IMR-90 (cell line): ENCODE results near the gene HHLA2. TPM values are rescaled to one million over a fixed set of nuclear protein-coding genes. Genes with fewer than 3 reads are reported as not detected.

Experiments used
- ATAC-seq: fragments of 200-7000 bp; cut with Tn5 transposase; 2 replicates; pipeline ENCODE4 v1.9.1; 2020; ENCODE audit warnings: low read depth, mild to moderate bottlenecking, moderate library complexity
- BruUV-seq: library from RNA; stranded (reverse); fragments of 400-500 nt; replicated peaks from 2 replicates; lab custom pipeline; 2021; lab: Mats Ljungman, UMichigan
- CTCF ChIA-PET: fragments of 300-600 bp; formaldehyde crosslinking; extraction: SDS; loops from one replicate; lab custom pipeline; 2021; ENCODE audit warnings: antibody characterized with exemption; lab: Yijun Ruan, JAX
- POLR2A ChIA-PET: fragments of 300-600 bp; sonication (Branson Sonifier 250); formaldehyde crosslinking; loops from one replicate; lab custom pipeline; 2022; ENCODE audit warnings: antibody characterized with exemption; ENCODE audit not compliant: unreplicated experiment; lab: Charles Lee
- DNase-seq: peaks from one replicate; pipeline ENCODE4 v3.0.0; 2013
- H2AFZ ChIP-seq: replicated peaks from 2 replicates; pipeline ENCODE3; 2013; ENCODE audit warnings: low read length, mild to moderate bottlenecking; ENCODE audit not compliant: poor library complexity
- H2AK5ac ChIP-seq: 2 replicates; pipeline ENCODE4 v1.6.1; 2013; ENCODE audit warnings: low read depth, low read length, inconsistent platforms
- H2AK9ac ChIP-seq: replicated peaks from 2 replicates; pipeline ENCODE3; 2013; ENCODE audit warnings: mild to moderate bottlenecking, low read depth, low read length, moderate library complexity; ENCODE audit not compliant: poor library complexity
- H2BK120ac ChIP-seq: 2 replicates; pipeline ENCODE4 v1.6.1; 2013; ENCODE audit warnings: low read depth, low read length, inconsistent platforms
- H2BK15ac ChIP-seq: 3 replicates; pipeline ENCODE4 v1.6.1; 2013; ENCODE audit warnings: low read depth, low read length, inconsistent platforms
- H2BK20ac ChIP-seq: 2 replicates; pipeline ENCODE4 v1.6.1; 2013; ENCODE audit warnings: low read depth, mild to moderate bottlenecking, inconsistent platforms, low read length, moderate library complexity
- H2BK5ac ChIP-seq: 2 replicates; pipeline ENCODE4 v1.6.1; 2013; ENCODE audit warnings: mild to moderate bottlenecking, low read depth, low read length, inconsistent platforms; ENCODE audit not compliant: poor library complexity, severe bottlenecking
- H3K14ac ChIP-seq: replicated peaks from 2 replicates; pipeline ENCODE4 v1.6.1; 2013; ENCODE audit warnings: low read depth, low read length, inconsistent platforms
- H3K18ac ChIP-seq: 2 replicates; pipeline ENCODE4 v1.6.1; 2013; ENCODE audit warnings: low read depth, low read length, control low read depth
- H3K23ac ChIP-seq: 2 replicates; pipeline ENCODE4 v1.6.1; 2013; ENCODE audit warnings: low read depth, low read length, inconsistent platforms
- H3K27ac ChIP-seq: 2 replicates; pipeline ENCODE4 v1.5.1; 2013; ENCODE audit warnings: mild to moderate bottlenecking, control low read depth, low read length; ENCODE audit not compliant: insufficient read depth
- H3K27me3 ChIP-seq: 2 replicates; pipeline ENCODE4 v1.6.1; 2013; ENCODE audit warnings: low read length; ENCODE audit not compliant: control insufficient read depth, insufficient read depth
- H3K36me3 ChIP-seq: 2 replicates; pipeline ENCODE4 v1.6.1; 2013; ENCODE audit warnings: low read length, mixed read lengths; ENCODE audit not compliant: control insufficient read depth, insufficient read depth
- H3K4ac ChIP-seq: 2 replicates; pipeline ENCODE4 v1.6.1; 2013; ENCODE audit warnings: low read depth, low read length, inconsistent platforms
- H3K4me1 ChIP-seq: 2 replicates; pipeline ENCODE4 v1.6.1; 2013; ENCODE audit warnings: low read length, mixed read lengths; ENCODE audit not compliant: control insufficient read depth, insufficient read depth
- H3K4me2 ChIP-seq: 2 replicates; pipeline ENCODE4 v1.6.1; 2013; ENCODE audit warnings: low read depth, mild to moderate bottlenecking, control low read depth, low read length, moderate library complexity
- H3K4me3 ChIP-seq: 2 replicates; pipeline ENCODE4 v1.5.1; 2013; ENCODE audit warnings: low read depth, mild to moderate bottlenecking, control low read depth, low read length, moderate library complexity; ENCODE audit not compliant: insufficient read depth
- H3K56ac ChIP-seq: 2 replicates; pipeline ENCODE4 v1.6.1; 2013; ENCODE audit warnings: low read length, inconsistent platforms; ENCODE audit not compliant: insufficient read depth; ENCODE audit errors: extremely low read depth
- H3K79me1 ChIP-seq, 2 experiments: 2 replicates each; pipeline ENCODE4 v1.6.1; 2013; ENCODE audit warnings: low read length in 2 of 2, inconsistent platforms in 1 of 2, low read depth in 1 of 2
- H3K9ac ChIP-seq: 2 replicates; pipeline ENCODE4 v1.6.1; 2013; ENCODE audit warnings: low read depth, low read length, control low read depth
- H3K9me1 ChIP-seq: 2 replicates; pipeline ENCODE4 v1.6.1; 2013; ENCODE audit warnings: low read length, inconsistent platforms; ENCODE audit not compliant: insufficient read depth
- H3K9me3 ChIP-seq: 2 replicates; pipeline ENCODE4 v1.6.1; 2013; ENCODE audit warnings: low read length; ENCODE audit not compliant: control insufficient read depth, insufficient read depth
- H4K20me1 ChIP-seq: 2 replicates; pipeline ENCODE4 v1.6.1; 2013; ENCODE audit warnings: low read length, inconsistent platforms; ENCODE audit not compliant: insufficient read depth
- H4K5ac ChIP-seq: 2 replicates; pipeline ENCODE4 v1.6.1; 2013; ENCODE audit warnings: mild to moderate bottlenecking, low read depth, low read length, control low read depth
- H4K8ac ChIP-seq, 2 experiments: 2 replicates each; pipeline ENCODE4 v1.6.1; 2013; ENCODE audit warnings: low read depth in 2 of 2, low read length in 2 of 2, control low read depth in 1 of 2, inconsistent platforms in 1 of 2
- H4K91ac ChIP-seq: 2 replicates; pipeline ENCODE4 v1.6.1; 2013; ENCODE audit warnings: low read depth, low read length, inconsistent platforms; ENCODE audit not compliant: insufficient read depth
- CHD1 ChIP-seq: IDR thresholded peaks from 2 replicates; pipeline ENCODE4 v1.6.1; 2012; ENCODE audit warnings: low read depth, low read length, improper control_type of control experiment
- FOS ChIP-seq: fragments of 150-350 bp; IDR thresholded peaks from 2 replicates; pipeline ENCODE4 v1.6.1; 2016; ENCODE audit warnings: low read depth, low read length
- RAD21 ChIP-seq: IDR thresholded peaks from 2 replicates; pipeline ENCODE4 v1.6.1; 2012; ENCODE audit warnings: low read length, improper control_type of control experiment
- RCOR1 ChIP-seq: IDR thresholded peaks from 2 replicates; pipeline ENCODE4 v1.6.1; 2012; ENCODE audit warnings: mild to moderate bottlenecking, low read length, improper control_type of control experiment; ENCODE audit not compliant: insufficient replicate concordance
- SMC3 ChIP-seq: fragments of 150-350 bp; IDR thresholded peaks from 2 replicates; pipeline ENCODE4 v1.6.1; 2016; ENCODE audit warnings: low read depth, mild to moderate bottlenecking, antibody characterized with exemption, low read length, moderate library complexity
- WGBS, 2 experiments: methylation state at CpG; one replicate each; pipeline versions ENCODE4 v1.1.5 to v1.1.7; 2013; ENCODE audit warnings: missing lambda C conversion rate in 2 of 2; ENCODE audit not compliant: insufficient read length in 1 of 2; ENCODE audit errors: extremely low coverage in 2 of 2; 5-methylcytosine and 5-hydroxymethylcytosine counted together
- dilution Hi-C: fragments of 300-500 bp; cut with HindIII; formaldehyde crosslinking; loops from one replicate; pipeline ENCODE4 v1.14.3; 2018; ENCODE audit warnings: low sequenced_read_pairs; ENCODE audit not compliant: unreplicated experiment
- in situ Hi-C: fragments of 300-500 bp; cut with MboI; formaldehyde crosslinking; loops from 3 replicates; pipeline ENCODE4 v1.14.3; 2019; ENCODE audit warnings: low sequenced_read_pairs, inconsistent platforms, mixed read lengths
- intact Hi-C: fragments of 100-400 bp; cut with micrococcal nuclease; formaldehyde crosslinking; loops from 2 replicates; pipeline ENCODE4 v1.10.0; 2022
- polyA plus RNA-seq, 3 experiments: library from polyadenylated mRNA; depleted of rRNA; stranded (reverse); fragments of >200 nt; gene quantifications; 2 replicates each; pipeline ENCODE4 v1.2.3, GENCODE V29; 2012; ENCODE audit warnings: low replicate concordance in 1 of 3
- total RNA-seq: library from RNA; depleted of rRNA; stranded (reverse); fragments of >200 nt; gene quantifications from 2 replicates; pipeline ENCODE4 v1.2.3, GENCODE V29; 2012

The HHLA2 gene
- total and polyA plus RNA-seq, 2 of the 4 experiments (the other 2 are of a cell fraction), result not detected

GRCh38 chr3:108415661-108416060 is 119.3 kb downstream of the HHLA2 start:
- Histone ChIP-seq H3K56ac (no peak overlapping the region), H3K23ac (no peak overlapping the region), H3K79me1 (no peaks in the 10 kb centered on the region), H2AFZ (peak overlapping the region; percentile 77), H3K4me2 (no peak overlapping the region), H4K8ac (no peak overlapping the region), H3K27ac (no peak overlapping the region), H2BK20ac (no peak overlapping the region), H3K4me1 (peaks cover 1% of the 10 kb centered on the region; the same call in 1 of the 2 replicates), H3K4me3 (no peak overlapping the region), H2AK5ac (no peak overlapping the region), H4K20me1 (no peaks in the 10 kb centered on the region), H3K4ac (no peak overlapping the region), H4K5ac (no peak overlapping the region), H2BK5ac (no peak overlapping the region), H3K18ac (no peak overlapping the region), H3K27me3 (no peaks in the 10 kb centered on the region; the same call in 1 of the 2 replicates), H3K9me1 (no peaks in the 10 kb centered on the region), H2BK120ac (no peak overlapping the region), H3K9me3 (no peaks in the 10 kb centered on the region), H3K36me3 (no peaks in the 10 kb centered on the region), H2AK9ac (no peak overlapping the region), H4K91ac (no peak overlapping the region), H3K14ac (no peak overlapping the region), H3K9ac (no peak overlapping the region), H2BK15ac (no peak overlapping the region)
- POLR2A ChIA-PET, result no interaction called here
- in situ Hi-C loops, result no loop called here
- intact Hi-C loops, result no loop called here
- CTCF ChIA-PET, result no interaction called here
- no CpG with 5 or more reads among the region's 3 CpGs for WGBS, 2 experiments
- ATAC-seq (no peak), DNase-seq (no peak)
- TF ChIP-seq SMC3 (no peak), CHD1 (no peak), FOS (no peak), RCOR1 (no peak), RAD21 (no peak)
- dilution Hi-C loops, result no loop called here
- BruUV-seq, result no TSS peak
